ENCODE measurements around the gene NLGN1.

The NLGN1 gene

DNA sequence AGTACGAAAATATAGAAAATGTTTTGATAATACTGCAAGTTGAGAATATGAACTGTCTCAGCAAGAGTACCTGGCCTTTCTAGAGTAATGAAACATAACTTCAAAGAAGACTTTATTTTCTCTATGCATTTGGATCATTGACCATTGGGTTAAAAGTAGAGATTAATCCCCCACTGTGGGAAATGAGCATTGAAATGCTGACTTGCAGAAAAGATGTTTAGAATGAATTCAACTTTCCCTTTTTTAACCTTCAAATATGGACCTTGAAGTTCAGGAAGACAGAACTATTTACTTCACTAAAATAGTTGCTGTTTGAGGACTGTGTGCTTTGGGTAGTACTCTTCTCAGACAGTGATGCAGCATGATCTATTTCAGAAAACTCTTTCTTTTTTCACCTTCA, 75.7 kb downstream of the NLGN1 start:
- in situ Hi-C loops (cut with HindIII; ENCODE audit: low pct_ligation_motif_present, low sequenced_read_pairs) = no loop called here
- TF ChIP-seq, protein P1, sequence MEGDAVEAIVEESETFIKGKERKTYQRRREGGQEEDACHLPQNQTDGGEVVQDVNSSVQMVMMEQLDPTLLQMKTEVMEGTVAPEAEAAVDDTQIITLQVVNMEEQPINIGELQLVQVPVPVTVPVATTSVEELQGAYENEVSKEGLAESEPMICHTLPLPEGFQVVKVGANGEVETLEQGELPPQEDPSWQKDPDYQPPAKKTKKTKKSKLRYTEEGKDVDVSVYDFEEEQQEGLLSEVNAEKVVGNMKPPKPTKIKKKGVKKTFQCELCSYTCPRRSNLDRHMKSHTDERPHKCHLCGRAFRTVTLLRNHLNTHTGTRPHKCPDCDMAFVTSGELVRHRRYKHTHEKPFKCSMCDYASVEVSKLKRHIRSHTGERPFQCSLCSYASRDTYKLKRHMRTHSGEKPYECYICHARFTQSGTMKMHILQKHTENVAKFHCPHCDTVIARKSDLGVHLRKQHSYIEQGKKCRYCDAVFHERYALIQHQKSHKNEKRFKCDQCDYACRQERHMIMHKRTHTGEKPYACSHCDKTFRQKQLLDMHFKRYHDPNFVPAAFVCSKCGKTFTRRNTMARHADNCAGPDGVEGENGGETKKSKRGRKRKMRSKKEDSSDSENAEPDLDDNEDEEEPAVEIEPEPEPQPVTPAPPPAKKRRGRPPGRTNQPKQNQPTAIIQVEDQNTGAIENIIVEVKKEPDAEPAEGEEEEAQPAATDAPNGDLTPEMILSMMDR (IDR thresholded peaks at IDR 0.05; ENCODE audit: low read depth, low read length, missing control alignments) = no peak

DNA sequence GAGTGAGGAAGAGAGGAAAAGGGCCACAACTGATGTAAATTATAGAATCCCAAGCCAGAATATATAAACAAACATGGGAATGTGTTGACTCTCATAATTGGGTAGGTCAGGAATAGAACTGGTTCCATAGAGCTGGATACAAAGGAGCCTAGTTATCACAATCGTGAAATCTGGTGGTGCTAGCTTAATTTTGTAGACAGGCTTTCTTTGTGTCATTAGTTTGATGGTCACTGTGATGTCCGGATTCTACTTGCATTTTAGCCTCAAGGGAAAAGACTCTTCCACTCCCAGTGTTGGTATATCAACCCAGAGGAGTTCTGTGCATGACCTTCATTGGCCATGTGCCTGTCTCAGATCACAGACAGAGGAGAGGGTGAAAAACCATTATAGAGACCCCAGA, 81.8 kb downstream of the NLGN1 start:
- in situ Hi-C loops (cut with HindIII; ENCODE audit: low pct_ligation_motif_present, low sequenced_read_pairs) = no loop called here
- Histone ChIP-seq H3K36me3 (replicated peaks) (no peaks in the 10 kb centered on the region), H3K27me3 (replicated peaks) (no peaks in the 10 kb centered on the region), H3K4me3 (ENCODE audit: low read depth, low read length) (no peak overlapping the region), H3K27ac (no peak overlapping the region)
- DNase-seq = no peak
- TF ChIP-seq, protein P1 (IDR thresholded peaks at IDR 0.05; ENCODE audit: low read depth, low read length, missing control alignments) = no peak

More for the DNA sequence above, 75.7 kb downstream of the NLGN1 start:
- H3K4me3 ChIP-seq (ENCODE audit: low read depth, low read length) = no peak overlapping the region
- no peaks in the 10 kb centered on the region for H3K36me3 ChIP-seq (replicated peaks)
- H3K27ac ChIP-seq = no peak overlapping the region
- no peak for DNase-seq
- no peaks in the 10 kb centered on the region for H3K27me3 ChIP-seq (replicated peaks)

DNA sequence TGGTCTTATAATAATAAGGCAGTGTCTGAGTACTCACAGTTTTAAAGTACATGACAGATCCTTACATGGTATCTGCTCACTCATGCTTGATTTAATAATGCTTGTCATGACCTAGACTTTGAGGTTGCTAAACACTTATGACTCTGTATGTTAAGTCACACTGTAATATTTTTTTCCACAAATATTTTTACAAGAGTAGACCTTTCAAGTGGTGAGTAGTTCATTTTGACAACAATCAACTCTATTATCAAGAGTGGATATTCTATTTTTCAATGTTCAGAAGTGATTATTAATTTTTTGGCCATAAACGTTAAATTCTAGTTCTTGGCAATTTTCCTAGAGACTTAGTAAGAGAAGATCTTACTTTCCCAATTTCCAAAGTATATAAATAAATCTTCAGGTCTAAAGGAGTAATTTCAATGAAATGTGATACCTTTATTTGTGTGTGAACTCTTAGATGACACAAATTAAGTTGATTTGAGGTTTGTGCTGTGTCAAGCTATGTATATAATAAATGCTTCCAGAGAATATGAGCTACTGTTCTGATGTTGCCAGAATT, 104.5 kb downstream of the NLGN1 start:
- in situ Hi-C loops (cut with HindIII; ENCODE audit: low pct_ligation_motif_present, low sequenced_read_pairs) = no loop called here
- no peaks in the 10 kb centered on the region for H3K36me3 ChIP-seq (replicated peaks)
- no peaks in the 10 kb centered on the region for H3K27me3 ChIP-seq (replicated peaks)
- H3K27ac ChIP-seq = no peak overlapping the region
- TF ChIP-seq, protein P1 (IDR thresholded peaks at IDR 0.05; ENCODE audit: low read depth, low read length, missing control alignments) = no peak
- H3K4me3 ChIP-seq (ENCODE audit: low read depth, low read length) = no peak overlapping the region
- no peak for DNase-seq

DNA sequence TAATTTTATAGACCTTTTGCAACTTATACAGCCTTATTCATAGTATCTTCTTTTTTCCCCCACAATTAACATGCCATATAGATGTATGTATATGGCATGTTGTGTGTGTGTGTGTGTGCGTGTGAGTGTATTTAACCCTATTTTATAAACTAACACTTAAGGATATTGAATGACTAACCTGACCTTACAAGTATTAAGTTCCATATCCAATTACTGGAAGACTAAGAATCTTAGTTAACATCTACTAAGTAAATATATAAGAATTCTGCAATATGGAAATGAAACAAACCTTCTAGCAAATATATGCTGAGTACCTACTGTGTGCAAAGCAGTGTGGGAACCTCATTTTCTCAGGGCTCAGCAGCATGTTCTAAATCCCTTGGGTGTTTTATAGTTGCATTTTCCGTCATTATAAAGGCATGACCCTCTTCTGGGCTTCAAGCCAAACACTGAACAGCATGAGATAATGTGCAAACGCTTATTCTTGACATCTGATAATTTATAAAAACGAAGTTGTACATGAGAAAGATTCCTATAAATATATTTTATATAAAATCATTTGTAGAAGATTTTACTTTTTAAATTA, 105.5 kb downstream of the NLGN1 start:
- TF ChIP-seq, protein P1 (IDR thresholded peaks at IDR 0.05; ENCODE audit: low read depth, low read length, missing control alignments) = no peak
- no peaks in the 10 kb centered on the region for H3K27me3 ChIP-seq (replicated peaks)
- peak; percentile 79 for DNase-seq
- H3K4me3 ChIP-seq (ENCODE audit: low read depth, low read length) = no peak overlapping the region
- no peaks in the 10 kb centered on the region for H3K36me3 ChIP-seq (replicated peaks)
- no peak overlapping the region for H3K27ac ChIP-seq
- in situ Hi-C loops (cut with HindIII; ENCODE audit: low pct_ligation_motif_present, low sequenced_read_pairs) = no loop called here

DNA sequence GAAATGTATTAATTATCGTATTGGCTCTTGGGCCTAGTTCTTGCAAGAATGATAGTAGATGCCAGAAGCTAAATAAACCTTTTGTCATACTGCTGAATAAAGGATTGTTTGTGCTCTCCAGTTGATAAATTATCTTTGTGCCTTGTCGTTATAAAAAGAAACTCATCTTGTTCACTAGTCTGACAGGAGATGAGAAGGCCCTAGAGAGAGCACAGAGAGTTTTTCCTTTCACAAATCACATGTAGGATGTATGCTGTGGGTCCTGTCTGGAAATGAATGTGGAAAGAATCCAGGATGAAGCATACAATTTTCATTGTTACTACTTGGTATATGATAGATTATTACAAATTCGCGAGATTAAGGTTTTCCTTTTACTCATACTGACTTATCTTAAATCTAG, 113.0 kb downstream of the NLGN1 start:
- Histone ChIP-seq H3K27me3 (replicated peaks) (no peaks in the 10 kb centered on the region), H3K27ac (no peak overlapping the region), H3K36me3 (replicated peaks) (no peaks in the 10 kb centered on the region), H3K4me3 (ENCODE audit: low read depth, low read length) (no peak overlapping the region)
- TF ChIP-seq, protein P1 (IDR thresholded peaks at IDR 0.05; ENCODE audit: low read depth, low read length, missing control alignments) = no peak
- in situ Hi-C loops (cut with HindIII; ENCODE audit: low pct_ligation_motif_present, low sequenced_read_pairs) = no loop called here
- DNase-seq = no peak

DNA sequence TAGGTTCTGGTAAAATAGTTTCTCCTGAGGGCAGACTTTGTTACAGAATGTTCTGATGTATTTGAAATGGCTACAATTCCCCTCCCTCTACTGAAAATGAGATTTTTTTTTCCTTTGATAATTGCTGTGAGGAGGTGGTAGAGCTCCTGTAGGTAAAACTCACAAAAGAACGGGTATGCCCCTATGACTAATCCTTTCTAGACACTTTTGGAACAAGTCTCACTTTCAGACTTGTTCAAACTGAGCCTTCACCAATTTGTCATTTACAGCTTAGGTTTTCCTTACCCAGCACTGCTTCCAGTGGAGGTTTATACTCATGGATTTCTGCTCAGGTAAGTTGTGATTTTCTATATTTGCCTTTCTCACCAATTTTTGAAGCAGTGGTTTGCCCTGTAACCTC, 115.6 kb downstream of the NLGN1 start:
- no peak for DNase-seq
- in situ Hi-C loops (cut with HindIII; ENCODE audit: low pct_ligation_motif_present, low sequenced_read_pairs) = no loop called here
- H3K27me3 ChIP-seq (replicated peaks) = no peaks in the 10 kb centered on the region
- no peak overlapping the region for H3K4me3 ChIP-seq (ENCODE audit: low read depth, low read length)
- no peaks in the 10 kb centered on the region for H3K36me3 ChIP-seq (replicated peaks)
- no peak overlapping the region for H3K27ac ChIP-seq
- TF ChIP-seq, protein P1 (IDR thresholded peaks at IDR 0.05; ENCODE audit: low read depth, low read length, missing control alignments) = no peak

Data from brain microvascular endothelial cell (primary cell).